H1 (cell line): ENCODE data around the gene MAGEB4. TPM values are rescaled to one million over a fixed set of nuclear protein-coding genes. Genes with fewer than 3 reads are reported as not detected.

Experiments
- CTCF ChIA-PET: fragments of 300-600 bp; sonication (Branson Sonifier 250); formaldehyde crosslinking; loops from one replicate; lab custom pipeline; 2021; ENCODE audit not compliant: partially characterized antibody; lab: Charles Lee
- POLR2A ChIA-PET: fragments of 300-600 bp; sonication (Branson Sonifier 250); formaldehyde crosslinking; loops from one replicate; lab custom pipeline; 2021; ENCODE audit warnings: inconsistent platforms; ENCODE audit not compliant: partially characterized antibody; lab: Charles Lee
- DNase-seq, 2 experiments: peaks; one replicate each; pipeline versions ENCODE4 v3.0.0 to v3.0.0-alpha.2; 2010 to 2022; ENCODE audit warnings: low spot score in 2 of 2, low read depth in 1 of 2, mixed read lengths in 1 of 2
- FAIRE-seq: peaks from 2 replicates; lab custom pipeline; 2011; peaks lifted over from hg19 to GRCh38; lab: Jason Lieb, UNC
- H2AFZ ChIP-seq: 2 replicates; pipeline ENCODE4 v1.8.1; 2012; ENCODE audit warnings: low read length, inconsistent platforms
- H2AK5ac ChIP-seq: 2 replicates; pipeline ENCODE4 v1.6.1; 2013; ENCODE audit warnings: low read depth, low read length
- H2BK120ac ChIP-seq: replicated peaks from 2 replicates; pipeline ENCODE3; 2013; ENCODE audit warnings: low read depth, low read length, inconsistent platforms
- H2BK12ac ChIP-seq: 2 replicates; pipeline ENCODE4 v1.6.1; 2013; ENCODE audit warnings: low read depth, low read length
- H2BK15ac ChIP-seq: 2 replicates; pipeline ENCODE4 v1.6.1; 2013; ENCODE audit warnings: low read length
- H2BK20ac ChIP-seq: 2 replicates; pipeline ENCODE4 v1.6.1; 2013; ENCODE audit warnings: low read length
- H2BK5ac ChIP-seq: 2 replicates; pipeline ENCODE4 v1.6.1; 2013; ENCODE audit warnings: low read depth, low read length
- H3K14ac ChIP-seq: 2 replicates; pipeline ENCODE4 v1.6.1; 2013; ENCODE audit warnings: inconsistent platforms; ENCODE audit not compliant: insufficient read length
- H3K18ac ChIP-seq: 2 replicates; pipeline ENCODE4 v1.6.1; 2013; ENCODE audit warnings: low read length; ENCODE audit errors: extremely low read depth
- H3K23ac ChIP-seq: 2 replicates; pipeline ENCODE4 v1.6.1; 2013; ENCODE audit warnings: inconsistent platforms; ENCODE audit not compliant: insufficient read length
- H3K23me2 ChIP-seq: 2 replicates; pipeline ENCODE4 v1.6.1; 2013; ENCODE audit warnings: low read depth, low read length
- H3K27ac ChIP-seq: 2 replicates; pipeline ENCODE4 v1.6.1; 2011; ENCODE audit warnings: low read depth, low read length, inconsistent platforms
- H3K27me3 ChIP-seq, 4 experiments: replicated peaks in 1 of 4; 1 replicate in 1 of 4; 2 replicates in 3 of 4; pipeline versions ENCODE4 v1.6.1 to v1.8.1; 2011 to 2013; ENCODE audit warnings: low read length in 3 of 4, mild to moderate bottlenecking in 3 of 4, inconsistent platforms in 2 of 4, mixed read lengths in 2 of 4, moderate library complexity in 1 of 4; ENCODE audit not compliant: control insufficient read depth in 3 of 4, insufficient read depth in 3 of 4; ENCODE audit errors: extremely low read depth in 1 of 4
- H3K36me3 ChIP-seq, 4 experiments: 2 replicates each; pipeline versions ENCODE4 v1.6.1 to v1.8.1; 2011 to 2013; ENCODE audit warnings: mild to moderate bottlenecking in 4 of 4, low read length in 3 of 4, moderate library complexity in 2 of 4, control low read depth in 1 of 4, inconsistent platforms in 1 of 4; ENCODE audit not compliant: insufficient read depth in 4 of 4, control insufficient read depth in 2 of 4
- H3K4ac ChIP-seq: replicated peaks from 2 replicates; pipeline ENCODE3; 2013; ENCODE audit warnings: low read length, low read depth, mixed read lengths, inconsistent platforms; ENCODE audit not compliant: insufficient read length
- H3K4me1 ChIP-seq, 4 experiments: replicated peaks in 1 of 4; 1 replicate in 1 of 4; 2 replicates in 3 of 4; pipeline versions ENCODE4 v1.6.1 to v1.8.1; 2011 to 2013; ENCODE audit warnings: low read length in 3 of 4, inconsistent platforms in 2 of 4, mixed read lengths in 1 of 4; ENCODE audit not compliant: insufficient read depth in 4 of 4, control insufficient read depth in 3 of 4
- H3K4me2 ChIP-seq, 2 experiments: 2 replicates each; pipeline versions ENCODE4 v1.6.1 to v1.8.1; 2011 to 2013; ENCODE audit warnings: low read depth in 2 of 2, low read length in 2 of 2, control low read depth in 1 of 2, inconsistent platforms in 1 of 2, mild to moderate bottlenecking in 1 of 2; ENCODE audit not compliant: insufficient read depth in 1 of 2
- H3K4me3 ChIP-seq, 4 experiments: fragments of 200-600, 300-600 bp in 1 of 4; sonication (generic), shearing (Covaris generic), sonication (Bioruptor Twin) in 1 of 4; 2 replicates each; pipeline versions ENCODE4 v1.5.1 to v1.8.1; 2011 to 2016; ENCODE audit warnings: low read length in 4 of 4, low read depth in 3 of 4, control low read depth in 2 of 4, inconsistent platforms in 2 of 4, mild to moderate bottlenecking in 2 of 4, mixed read lengths in 1 of 4, moderate library complexity in 1 of 4; ENCODE audit not compliant: insufficient read depth in 2 of 4; ENCODE audit errors: extremely low read depth in 1 of 4
- H3K56ac ChIP-seq: replicated peaks from 2 replicates; pipeline ENCODE3; 2013; ENCODE audit warnings: low read depth, mild to moderate bottlenecking, mixed read lengths, low read length, inconsistent platforms; ENCODE audit not compliant: insufficient read length
- H3K79me1 ChIP-seq: 2 replicates; pipeline ENCODE4 v1.6.1; 2013; ENCODE audit warnings: low read depth, low read length, control low read depth
- H3K79me2 ChIP-seq, 2 experiments: 2 replicates each; pipeline versions ENCODE4 v1.6.1 to v1.8.1; 2012 to 2013; ENCODE audit warnings: low read length in 2 of 2, mild to moderate bottlenecking in 2 of 2, inconsistent platforms in 1 of 2; ENCODE audit not compliant: insufficient read depth in 2 of 2, control insufficient read depth in 1 of 2
- H3K9ac ChIP-seq, 4 experiments: replicated peaks in 1 of 4; 1 replicate in 1 of 4; 2 replicates in 3 of 4; pipeline versions ENCODE4 v1.6.1 to v1.8.1; 2011 to 2013; ENCODE audit warnings: low read depth in 3 of 4, low read length in 3 of 4, control low read depth in 2 of 4, mild to moderate bottlenecking in 2 of 4, moderate library complexity in 2 of 4, inconsistent platforms in 1 of 4; ENCODE audit errors: extremely low read depth in 1 of 4
- H3K9me3 ChIP-seq, 2 experiments: 2 replicates each; pipeline versions ENCODE4 v1.6.1 to v1.8.1; 2012 to 2013; ENCODE audit warnings: mild to moderate bottlenecking in 2 of 2, moderate library complexity in 2 of 2, control low read depth in 1 of 2, inconsistent platforms in 1 of 2, low read depth in 1 of 2, low read length in 1 of 2, mixed read lengths in 1 of 2; ENCODE audit not compliant: insufficient read depth in 2 of 2
- H4K20me1 ChIP-seq, 2 experiments: replicated peaks in 1 of 2; 2 replicates each; pipeline versions ENCODE3 to v1.8.1; 2011 to 2013; ENCODE audit warnings: inconsistent platforms in 2 of 2, low read length in 2 of 2, mild to moderate bottlenecking in 1 of 2; ENCODE audit not compliant: insufficient read depth in 2 of 2, control insufficient read depth in 1 of 2
- H4K5ac ChIP-seq: 2 replicates; pipeline ENCODE4 v1.6.1; 2013; ENCODE audit warnings: low read length, low read depth, mixed read lengths, inconsistent platforms; ENCODE audit not compliant: insufficient read length
- H4K8ac ChIP-seq: 2 replicates; pipeline ENCODE4 v1.8.0; 2013; ENCODE audit warnings: mild to moderate bottlenecking, moderate library complexity, low read length, inconsistent platforms; ENCODE audit not compliant: insufficient read depth; ENCODE audit errors: extremely low read depth
- H4K91ac ChIP-seq: replicated peaks from 2 replicates; pipeline ENCODE3; 2013; ENCODE audit warnings: low read length, mixed read lengths, inconsistent platforms; ENCODE audit not compliant: insufficient read length
- BRCA1 ChIP-seq: IDR thresholded peaks from 2 replicates; pipeline ENCODE4 v1.6.1; 2012; ENCODE audit warnings: low read depth, low read length, improper control_type of control experiment
- CTCF ChIP-seq, 3 experiments: IDR thresholded peaks; 1 replicate in 2 of 3; 2 replicates in 1 of 3; pipeline versions ENCODE4 v1.5.1 to v1.6.1; 2011; ENCODE audit warnings: low read length in 3 of 3, mild to moderate bottlenecking in 3 of 3, inconsistent platforms in 2 of 3, low read depth in 1 of 3, moderate library complexity in 1 of 3; ENCODE audit not compliant: insufficient read depth in 1 of 3; ENCODE audit errors: control extremely low read depth in 1 of 3
- JUND ChIP-seq: IDR thresholded peaks from 2 replicates; pipeline ENCODE4 v1.6.1; 2011; ENCODE audit warnings: mild to moderate bottlenecking, improper control_type of control experiment, low read length
- POLR2AphosphoS5 ChIP-seq: IDR thresholded peaks from 2 replicates; pipeline ENCODE4 v1.6.1; 2011; ENCODE audit warnings: low read depth, low read length
- SIN3A ChIP-seq, 2 experiments: IDR thresholded peaks in 1 of 2; conservative IDR thresholded peaks in 1 of 2; 2 replicates each; pipeline ENCODE4 v1.6.1; 2011 to 2012; ENCODE audit warnings: low read length in 2 of 2, improper control_type of control experiment in 1 of 2, low read depth in 1 of 2, mild to moderate bottlenecking in 1 of 2
- WGBS, 2 experiments: shearing (Covaris generic) in 1 of 2; methylation state at CpG; one replicate each; pipeline versions ENCODE4 v1.1.6 to v1.1.7; 2013 to 2015; ENCODE audit warnings: low lambda C conversion rate in 2 of 2, mixed read lengths in 2 of 2, inconsistent platforms in 1 of 2, low coverage in 1 of 2, missing lambda C conversion rate in 1 of 2; ENCODE audit not compliant: insufficient replicate concordance in 2 of 2, insufficient coverage in 1 of 2, insufficient read length in 1 of 2; ENCODE audit errors: extremely low coverage in 1 of 2, missing lambda C conversion rate in 1 of 2; 5-methylcytosine and 5-hydroxymethylcytosine counted together
- polyA plus RNA-seq, 7 experiments: library from polyadenylated mRNA; depleted of rRNA in 3 of 7; stranded (reverse) in 5 of 7; unstranded in 2 of 7; fragments of >200 nt in 5 of 7; fragments of 200-250 nt in 2 of 7; gene quantifications; 1 replicate in 5 of 7; 2 replicates in 1 of 7; 4 replicates in 1 of 7; pipeline versions ENCODE4 v1.2.1 to v1.2.3, GENCODE V29; 2011 to 2013; ENCODE audit warnings: missing spikeins in 2 of 7, mixed read lengths in 2 of 7
- total RNA-seq: library from RNA; stranded (reverse); fragmentation: NEBNext Ultra II Directional; extraction: Animal tissue kit (Norgen Biotek cat#: 25700); gene quantifications from 2 replicates; pipeline ENCODE4 v1.2.1, GENCODE V29; 2021

MAGEB4 gene
- total and polyA plus RNA-seq, 2 of the 8 experiments (the other 6 are each of a cell fraction or from before 2014, with no cell fraction given), result not detected

- Histone ChIP-seq H3K14ac (no peak overlapping the region), H3K4ac (no peak overlapping the region), H3K4me3 (peak overlapping the region in 1 of 4 experiments; percentile 15; a peak in 1 of 8 replicates), H3K36me3 (no peaks in the 10 kb centered on the region), H3K9me3 (no peaks in the 10 kb centered on the region; a peak in 1 of 4 replicates), H3K79me1 (no peaks in the 10 kb centered on the region), H3K27me3 (no peaks in the 10 kb centered on the region), H4K91ac (no peak overlapping the region), H4K20me1 (no peaks in the 10 kb centered on the region), H3K79me2 (no peaks in the 10 kb centered on the region), H2BK120ac (no peak overlapping the region), H3K9ac (no peak overlapping the region), H3K23me2 (no peaks in the 10 kb centered on the region), H2BK15ac (no peak overlapping the region), H2AK5ac (no peak overlapping the region), H3K23ac (no peak overlapping the region), H2BK5ac (peak overlapping the region; percentile 29; the same call in 1 of the 2 replicates), H3K4me2 (peak overlapping the region in 1 of 2 experiments; percentile 24; a peak in 1 of 4 replicates), H4K5ac (peak overlapping the region; percentile 15), H3K18ac (no peak overlapping the region), H3K4me1 (peaks cover 0 to 9% (median 0%) of the 10 kb centered on the region in 4 experiments; a peak in 2 of 7 replicates), H4K8ac (no peak overlapping the region), H2AFZ (no peak overlapping the region), H2BK20ac (no peak overlapping the region), H2BK12ac (no peak overlapping the region), H3K27ac (no peak overlapping the region; the same call in 1 of the 2 replicates), H3K56ac (no peak overlapping the region)
- DNase-seq (peak; percentile 19 to 43), FAIRE-seq (peak; percentile 88)
- CTCF ChIA-PET, result interaction anchor here (0.8 kb wide), 1 partner anchor 20 kb away, joined by 3 read pairs; no protein-coding TSS in a partner anchor
- POLR2A ChIA-PET, result no interaction called here
- no peak for TF ChIP-seq BRCA1
- TF ChIP-seq JUND, result no peak
- TF ChIP-seq CTCF (IDR thresholded peaks at IDR 0.05; ENCODE audit: control extremely low read depth in 1 of 3, insufficient read depth in 1 of 3, low read depth in 1 of 3, low read length in 3 of 3), result no peak
- TF ChIP-seq SIN3A (conservative IDR thresholded peaks at IDR 0.05 in 1 of 2, IDR thresholded peaks at IDR 0.05 in 1 of 2; ENCODE audit: low read depth in 1 of 2, low read length in 2 of 2), result no peak
- TF ChIP-seq POLR2AphosphoS5, result no peak
- 34% methylated on average over 4 of the region's 4 CpGs; no CpG with 5 or more reads in 1 of the 2 experiments for WGBS, 2 experiments
Observed at GRCh38 chrX:30219372-30219771, 22.4 kb upstream of the MAGEB4 start.
